ENCODE measurements around the gene PLET1. TPM values are rescaled to one million over a fixed set of nuclear protein-coding genes. Genes with fewer than 3 reads are reported as not detected.

The PLET1 gene
- total RNA-seq, 4 donors from 2014 or later: not detected

DNA sequence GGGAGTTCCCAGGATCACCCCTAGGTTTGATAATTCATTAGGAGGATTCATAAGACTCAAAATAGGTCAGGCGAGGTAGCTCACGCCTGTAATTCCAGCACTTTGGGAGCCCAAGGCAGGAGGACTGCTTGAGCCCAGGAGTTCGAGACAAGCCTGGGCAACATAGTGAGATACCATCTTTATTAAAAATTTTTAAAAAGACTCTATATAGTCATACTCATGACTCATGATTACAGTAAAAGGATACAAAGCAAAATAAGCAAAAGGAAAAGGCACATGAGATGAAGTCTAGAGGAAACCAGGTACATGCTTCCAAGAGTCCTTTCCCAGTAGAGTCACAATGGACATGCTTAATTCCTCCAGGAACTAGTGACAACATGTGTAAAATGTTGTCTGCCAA is 48.4 kb downstream of the PLET1 start:
- TF ChIP-seq, protein P1, sequence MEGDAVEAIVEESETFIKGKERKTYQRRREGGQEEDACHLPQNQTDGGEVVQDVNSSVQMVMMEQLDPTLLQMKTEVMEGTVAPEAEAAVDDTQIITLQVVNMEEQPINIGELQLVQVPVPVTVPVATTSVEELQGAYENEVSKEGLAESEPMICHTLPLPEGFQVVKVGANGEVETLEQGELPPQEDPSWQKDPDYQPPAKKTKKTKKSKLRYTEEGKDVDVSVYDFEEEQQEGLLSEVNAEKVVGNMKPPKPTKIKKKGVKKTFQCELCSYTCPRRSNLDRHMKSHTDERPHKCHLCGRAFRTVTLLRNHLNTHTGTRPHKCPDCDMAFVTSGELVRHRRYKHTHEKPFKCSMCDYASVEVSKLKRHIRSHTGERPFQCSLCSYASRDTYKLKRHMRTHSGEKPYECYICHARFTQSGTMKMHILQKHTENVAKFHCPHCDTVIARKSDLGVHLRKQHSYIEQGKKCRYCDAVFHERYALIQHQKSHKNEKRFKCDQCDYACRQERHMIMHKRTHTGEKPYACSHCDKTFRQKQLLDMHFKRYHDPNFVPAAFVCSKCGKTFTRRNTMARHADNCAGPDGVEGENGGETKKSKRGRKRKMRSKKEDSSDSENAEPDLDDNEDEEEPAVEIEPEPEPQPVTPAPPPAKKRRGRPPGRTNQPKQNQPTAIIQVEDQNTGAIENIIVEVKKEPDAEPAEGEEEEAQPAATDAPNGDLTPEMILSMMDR (IDR thresholded peaks at IDR 0.05; ENCODE audit: low read depth): no peak

DNA sequence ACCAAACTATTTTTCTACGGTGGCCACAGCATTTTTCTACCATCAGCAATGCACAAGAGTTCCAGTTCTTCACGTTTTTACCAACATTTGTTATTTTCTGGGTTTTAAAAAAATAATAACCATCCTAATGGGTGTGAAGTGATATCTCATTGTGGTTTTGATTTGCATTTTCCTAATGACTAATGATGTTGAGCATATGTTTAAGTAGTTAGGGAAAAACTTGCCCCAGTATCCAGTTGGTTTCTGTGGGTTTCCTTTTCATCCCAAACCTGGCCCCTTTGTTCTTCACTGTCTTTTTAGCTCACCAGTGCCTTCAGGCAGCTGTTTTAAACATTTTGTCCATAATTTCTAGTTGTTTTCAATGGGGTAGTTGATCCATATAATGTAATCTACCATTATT is 49.1 kb downstream of the PLET1 start:
- TF ChIP-seq, protein P1 (IDR thresholded peaks at IDR 0.05; ENCODE audit: low read depth): no peak

DNA sequence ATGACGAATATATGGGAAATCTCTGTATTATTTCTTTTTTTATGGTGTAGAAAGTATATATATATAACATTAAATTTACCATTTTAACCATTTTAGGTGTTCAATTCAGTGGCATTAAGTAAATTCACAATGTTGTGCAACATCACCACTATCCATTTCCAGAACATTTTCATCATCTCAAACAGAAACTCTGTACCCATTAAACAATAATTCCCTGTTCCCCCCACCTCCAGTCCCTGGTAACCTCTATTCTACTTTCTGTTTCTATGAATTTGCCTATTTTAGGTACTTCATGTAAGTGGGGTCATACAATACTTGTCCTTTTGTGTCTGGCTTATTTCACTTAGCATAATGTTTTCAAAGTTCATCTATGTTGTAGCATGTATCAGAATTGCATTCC is 49.8 kb downstream of the PLET1 start:
- TF ChIP-seq, protein P1 (IDR thresholded peaks at IDR 0.05; ENCODE audit: low read depth): no peak

DNA sequence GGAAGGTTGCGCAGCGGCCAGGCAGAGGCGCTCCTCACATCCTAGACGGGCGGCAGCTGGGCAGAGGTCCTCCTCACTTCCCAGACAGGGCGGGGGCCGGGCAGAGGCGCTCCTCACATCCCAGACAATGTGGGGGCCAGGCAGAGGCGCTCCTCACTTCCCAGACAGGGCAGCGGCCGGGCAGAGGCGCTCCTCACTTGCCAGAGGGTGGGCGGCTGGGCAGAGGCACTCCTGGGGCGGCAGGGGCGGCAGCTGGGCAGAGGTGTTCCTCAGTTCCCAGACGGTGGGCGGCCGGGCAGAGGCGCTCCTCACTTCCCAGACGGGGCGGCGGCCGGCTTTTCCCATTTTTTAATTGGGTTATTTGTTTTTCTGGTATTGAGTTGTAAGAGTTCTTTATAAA is 54.6 kb downstream of the PLET1 start:
- TF ChIP-seq, protein P1 (IDR thresholded peaks at IDR 0.05; ENCODE audit: low read depth): no peak

DNA sequence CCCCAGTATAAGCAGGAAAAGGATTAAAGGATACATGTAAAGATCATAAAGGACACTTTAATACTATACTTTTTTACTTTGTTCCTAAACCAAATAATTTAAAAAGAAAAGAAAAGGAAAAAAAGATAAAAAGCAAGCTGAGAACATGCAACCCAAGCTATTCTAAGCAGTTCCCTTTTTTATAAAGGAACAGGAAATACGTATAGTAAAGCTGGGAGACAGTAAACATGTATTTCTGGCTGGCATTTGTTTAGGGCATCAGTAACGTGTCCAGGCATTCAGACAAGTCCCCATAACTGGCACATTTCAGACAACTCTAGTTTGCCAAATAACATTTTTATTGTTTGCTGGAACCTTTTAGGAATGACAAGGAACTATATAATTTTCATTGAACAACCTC is 60.4 kb downstream of the PLET1 start:
- TF ChIP-seq, protein P1 (IDR thresholded peaks at IDR 0.05; ENCODE audit: low read depth): no peak

Small RNA genes lying within 50 kb of the gene (small RNA-seq; reads per million reads assigned to genes)
- gene MRPS36P4: not detected

Other genes starting within 250 kb of the PLET1 start
- gene DLAT, start 235.5 kb downstream of the PLET1 start, total RNA-seq: 10 to 100 TPM; 24.1 to 51.0 (median 28.6) TPM
- gene PIH1D2, start 186.8 kb downstream of the PLET1 start, total RNA-seq: 10 to 100 TPM in 1 of 4 donors, 1 to 10 TPM in 3; 1.3 to 10.4 (median 3.3) TPM
- 10 to 100 TPM; 15.0 to 18.5 (median 18.0) TPM for gene NKAPD1, start 186.6 kb downstream of the PLET1 start, total RNA-seq
- 10 to 100 TPM; 30.9 to 56.6 (median 48.0) TPM for gene TIMM8B, start 174.1 kb downstream of the PLET1 start, total RNA-seq
- gene SDHD, start 174.0 kb downstream of the PLET1 start, total RNA-seq: 100 to 1,000 TPM in 2 of 4 donors, 10 to 100 TPM in 2; 73.8 to 153 (median 103) TPM
- 10 to 100 TPM in 3 of 4 donors, 1 to 10 TPM in 1; 9.2 to 81.6 (median 27.6) TPM for gene IL18, start 96.8 kb downstream of the PLET1 start, total RNA-seq
- gene TEX12, start 93.5 kb downstream of the PLET1 start, total RNA-seq: 1 to 10 TPM in 3 of 4 donors, not detected in 1; 1.1 to 1.5 (median 1.5) TPM
- 1 to 10 TPM; 2.1 to 6.4 (median 4.1) TPM for gene BCO2, start 85.3 kb downstream of the PLET1 start, total RNA-seq
- gene PTS, start 34.4 kb downstream of the PLET1 start, total RNA-seq: 10 to 100 TPM; 19.8 to 40.1 (median 25.6) TPM

Measured in subcutaneous adipose tissue (tissue), 4 donors.